ENCODE data around the gene ZC3H8. TPM values are rescaled to one million over a fixed set of nuclear protein-coding genes. Genes with fewer than 3 reads are reported as not detected.

The ZC3H8 gene
- total RNA-seq, 1 experiment from 2014 or later, result 19.9 TPM

GRCh38 chr2:112168422-112169124, 86.3 kb downstream of the ZC3H8 start:
- ChIA-PET CTCF (no interaction called here), POLR2A (no interaction called here)
- Mint-ChIP-seq H3K4me1 (ENCODE audit: low read depth, unreplicated experiment) (peaks cover 7% of the 10 kb centered on the region), H3K27ac (ENCODE audit: unreplicated experiment) (no peak overlapping the region), H3K36me3 (ENCODE audit: insufficient read depth, unreplicated experiment) (no peaks in the 10 kb centered on the region), H3K27me3 (ENCODE audit: insufficient read depth, unreplicated experiment) (peaks cover 2% of the 10 kb centered on the region), H3K4me3 (ENCODE audit: unreplicated experiment) (no peak overlapping the region), H3K9me3 (ENCODE audit: unreplicated experiment) (no peaks in the 10 kb centered on the region)
- Histone ChIP-seq H3K9me3 (no peaks in the 10 kb centered on the region), H3K4me3 (ENCODE audit: low read depth, low read length) (no peak overlapping the region), H3K27me3 (replicated peaks; ENCODE audit: control insufficient read depth, insufficient read depth, low read length) (no peaks in the 10 kb centered on the region), H3K4me1 (no peaks in the 10 kb centered on the region; the same call in 1 of the 2 replicates), H3K36me3 (ENCODE audit: control insufficient read depth, insufficient read depth, low read length) (no peaks in the 10 kb centered on the region)
- TF ChIP-seq CTCF (IDR thresholded peaks at IDR 0.05; ENCODE audit: insufficient read depth in 1 of 2, low read depth in 1 of 2, low read length in 1 of 2, severe bottlenecking in 1 of 2, unreplicated experiment in 1 of 2), result no peak
- DNase-seq, result no peak
- BruUV-seq (replicated peaks), result no TSS peak
- intact Hi-C loops (cut with micrococcal nuclease; ENCODE audit: unreplicated experiment), result no loop called here

GRCh38 chr2:112166806-112167499, 87.9 kb downstream of the ZC3H8 start:
- no peak overlapping the region for H3K27ac Mint-ChIP-seq (ENCODE audit: unreplicated experiment)
- H3K4me1 ChIP-seq, result no peaks in the 10 kb centered on the region; the same call in 1 of the 2 replicates
- no peak overlapping the region for H3K4me3 Mint-ChIP-seq (ENCODE audit: unreplicated experiment)
- peaks cover 2% of the 10 kb centered on the region for H3K27me3 Mint-ChIP-seq (ENCODE audit: insufficient read depth, unreplicated experiment)
- no peaks in the 10 kb centered on the region for H3K36me3 Mint-ChIP-seq (ENCODE audit: insufficient read depth, unreplicated experiment)
- no peaks in the 10 kb centered on the region for H3K36me3 ChIP-seq (ENCODE audit: control insufficient read depth, insufficient read depth, low read length)
- H3K27me3 ChIP-seq (replicated peaks; ENCODE audit: control insufficient read depth, insufficient read depth, low read length), result no peaks in the 10 kb centered on the region
- intact Hi-C loops (cut with micrococcal nuclease; ENCODE audit: unreplicated experiment), result no loop called here
- no peak for DNase-seq
- CTCF ChIA-PET, result no interaction called here
- H3K9me3 ChIP-seq, result no peaks in the 10 kb centered on the region
- no TSS peak for BruUV-seq (replicated peaks)
- H3K4me1 Mint-ChIP-seq (ENCODE audit: low read depth, unreplicated experiment), result peaks cover 7% of the 10 kb centered on the region
- no peak for TF ChIP-seq CTCF (IDR thresholded peaks at IDR 0.05; ENCODE audit: insufficient read depth in 1 of 2, low read depth in 1 of 2, low read length in 1 of 2, severe bottlenecking in 1 of 2, unreplicated experiment in 1 of 2)
- no peak overlapping the region for H3K4me3 ChIP-seq (ENCODE audit: low read depth, low read length)
- POLR2A ChIA-PET, result no interaction called here
- H3K9me3 Mint-ChIP-seq (ENCODE audit: unreplicated experiment), result no peaks in the 10 kb centered on the region

GRCh38 chr2:112165296-112165695, 89.5 kb downstream of the ZC3H8 start:
- Mint-ChIP-seq H3K9me3 (ENCODE audit: unreplicated experiment) (no peaks in the 10 kb centered on the region), H3K36me3 (ENCODE audit: insufficient read depth, unreplicated experiment) (no peaks in the 10 kb centered on the region), H3K4me3 (ENCODE audit: unreplicated experiment) (no peak overlapping the region), H3K27ac (ENCODE audit: unreplicated experiment) (no peak overlapping the region), H3K27me3 (ENCODE audit: insufficient read depth, unreplicated experiment) (peaks cover 2% of the 10 kb centered on the region), H3K4me1 (ENCODE audit: low read depth, unreplicated experiment) (peaks cover 7% of the 10 kb centered on the region)
- H3K4me3 ChIP-seq (ENCODE audit: low read depth, low read length), result no peak overlapping the region
- H3K36me3 ChIP-seq (ENCODE audit: control insufficient read depth, insufficient read depth, low read length), result no peaks in the 10 kb centered on the region
- H3K27me3 ChIP-seq (replicated peaks; ENCODE audit: control insufficient read depth, insufficient read depth, low read length), result no peaks in the 10 kb centered on the region
- no peak for DNase-seq
- no TSS peak for BruUV-seq (replicated peaks)
- ChIA-PET CTCF (interaction anchor here (0.6 kb wide), 1 partner anchor 268 kb away, joined by 5 read pairs; the partner anchor contains the start of gene RGPD8), POLR2A (no interaction called here)
- TF ChIP-seq CTCF (IDR thresholded peaks at IDR 0.05; ENCODE audit: insufficient read depth in 1 of 2, low read depth in 1 of 2, low read length in 1 of 2, severe bottlenecking in 1 of 2, unreplicated experiment in 1 of 2), result no peak
- no peaks in the 10 kb centered on the region for H3K9me3 ChIP-seq
- H3K4me1 ChIP-seq, result no peaks in the 10 kb centered on the region; the same call in 1 of the 2 replicates
- intact Hi-C loops (cut with micrococcal nuclease; ENCODE audit: unreplicated experiment), result no loop called here
